ENCODE data around the gene ABCD1.
"Not testable (repeated sequence)": the region's sequence is repeated elsewhere in the genome, so short reads cannot be mapped to it uniquely, and the experiment has no call there.

The ABCD1 gene

DNA sequence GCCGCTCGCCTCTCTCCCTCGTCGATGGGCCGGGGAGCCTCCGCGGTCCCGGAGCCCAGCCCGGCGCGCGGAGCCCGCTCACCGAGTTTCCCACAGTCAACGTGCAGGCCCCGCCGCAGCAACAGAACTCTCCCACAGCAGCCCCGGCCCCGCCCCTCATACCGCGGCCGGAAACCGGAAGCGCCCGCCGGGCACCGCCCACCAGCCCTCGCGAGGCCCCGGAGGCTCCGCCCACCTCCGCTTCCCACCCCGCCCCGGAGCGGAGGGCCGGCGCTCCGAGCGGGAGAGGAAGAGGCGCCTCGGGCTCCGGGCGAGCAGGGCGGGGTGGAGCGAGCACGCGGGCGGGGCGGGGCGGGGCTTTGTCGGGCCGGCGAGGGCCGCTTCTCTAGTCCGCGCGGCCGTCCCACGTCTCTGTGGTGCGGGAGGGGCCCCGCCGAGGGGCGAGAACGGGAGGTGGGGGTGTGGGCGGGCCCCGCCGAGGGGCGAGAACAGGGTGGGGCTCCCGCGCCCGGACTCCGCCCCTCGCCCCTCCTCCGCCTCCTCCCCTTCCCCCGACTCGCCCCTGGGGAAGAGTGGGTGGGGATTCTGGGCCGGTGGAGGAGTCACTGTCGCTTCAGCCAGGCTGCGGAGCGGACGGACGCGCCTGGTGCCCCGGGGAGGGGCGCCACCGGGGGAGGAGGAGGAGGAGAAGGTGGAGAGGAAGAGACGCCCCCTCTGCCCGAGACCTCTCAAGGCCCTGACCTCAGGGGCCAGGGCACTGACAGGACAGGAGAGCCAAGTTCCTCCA is at the start of gene ABCD1, which contains the start of gene BCAP31:
Gene ABCD1, plus strand, starts transcription at position 605 of the 787 bp plus-strand sequence. CDS start 411 bp downstream, outside the sequence.
Gene BCAP31, minus strand, starts transcription at position 136 of the 787 bp plus-strand sequence. CDS start 1,143 bp downstream, outside the sequence.
- DNase-seq, result peak; percentile 25

DNA sequence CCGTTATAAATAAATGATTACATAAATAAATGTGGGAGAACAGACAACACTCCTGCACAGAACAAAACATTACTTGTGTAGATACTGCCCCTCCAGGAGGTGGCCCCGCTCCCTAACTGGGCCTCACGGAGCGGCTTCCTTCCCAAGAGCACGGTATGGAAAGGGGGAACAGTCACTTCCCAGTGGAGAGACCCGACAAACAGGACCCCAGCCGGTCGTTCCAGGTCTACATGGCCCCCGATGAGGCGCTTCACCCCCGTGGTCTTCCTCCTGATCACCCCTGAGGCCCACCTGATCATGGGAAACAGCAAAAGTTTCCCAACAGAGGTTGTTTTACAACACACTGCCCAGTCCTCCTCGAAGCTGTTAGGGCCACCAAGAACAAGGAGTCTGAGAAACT is 43.5 kb upstream of the ABCD1 start:
- no peak for DNase-seq

DNA sequence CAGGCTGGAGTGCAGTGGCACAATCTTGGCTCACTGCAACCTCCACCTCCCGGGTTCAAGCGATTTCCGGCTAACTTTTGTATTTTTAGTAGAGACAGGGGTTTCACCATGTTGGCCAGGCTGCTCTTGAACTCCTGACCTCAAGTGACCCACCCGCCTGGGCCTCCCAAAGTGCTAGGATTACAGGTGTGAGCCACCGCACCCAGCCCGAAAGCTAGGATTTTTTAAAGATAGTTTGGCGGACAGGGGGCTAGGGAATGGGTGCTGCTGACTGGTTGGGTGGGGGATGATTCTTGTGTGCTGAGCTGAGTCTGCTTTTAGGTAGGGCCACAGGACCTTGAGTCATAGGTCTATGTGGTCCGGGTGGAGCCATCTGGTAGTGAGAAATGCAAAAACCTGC is 41.2 kb upstream of the ABCD1 start:
- DNase-seq, result not testable (repeated sequence)

DNA sequence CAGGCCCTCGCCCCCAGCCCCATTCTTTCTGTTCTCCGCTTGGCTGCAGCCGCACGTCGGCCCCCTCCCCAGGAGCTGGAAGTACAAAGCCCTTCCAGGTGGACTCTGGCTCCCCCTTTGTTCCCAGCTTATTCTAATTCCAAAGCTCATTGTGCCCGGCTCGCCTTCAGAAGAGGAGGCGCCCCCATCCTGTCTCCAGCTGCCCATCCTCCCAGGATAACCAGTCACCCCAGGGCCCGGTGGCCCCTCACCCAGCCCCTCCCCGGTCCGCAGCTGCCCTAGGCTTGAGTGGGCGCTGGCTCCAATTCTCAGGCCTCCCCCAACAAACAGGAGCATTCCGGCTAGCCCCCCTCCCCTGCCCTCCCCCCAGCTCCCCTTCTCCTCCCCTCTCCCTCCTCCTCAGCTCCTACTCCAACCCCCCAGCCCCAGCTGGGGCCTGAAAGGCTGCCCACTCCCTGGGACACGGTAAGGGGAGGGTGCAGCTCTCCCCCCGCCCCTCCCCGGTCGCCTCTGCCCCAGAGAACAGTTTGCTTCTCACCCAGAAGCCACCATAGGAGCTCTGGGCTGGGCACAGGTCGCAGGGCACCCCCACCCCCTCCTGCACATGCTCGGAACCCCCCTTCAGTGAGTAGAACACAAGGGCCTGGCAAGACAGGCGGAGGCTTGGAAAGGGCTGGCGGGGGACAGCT is 40.0 kb upstream of the ABCD1 start:
- no peak for DNase-seq

DNA sequence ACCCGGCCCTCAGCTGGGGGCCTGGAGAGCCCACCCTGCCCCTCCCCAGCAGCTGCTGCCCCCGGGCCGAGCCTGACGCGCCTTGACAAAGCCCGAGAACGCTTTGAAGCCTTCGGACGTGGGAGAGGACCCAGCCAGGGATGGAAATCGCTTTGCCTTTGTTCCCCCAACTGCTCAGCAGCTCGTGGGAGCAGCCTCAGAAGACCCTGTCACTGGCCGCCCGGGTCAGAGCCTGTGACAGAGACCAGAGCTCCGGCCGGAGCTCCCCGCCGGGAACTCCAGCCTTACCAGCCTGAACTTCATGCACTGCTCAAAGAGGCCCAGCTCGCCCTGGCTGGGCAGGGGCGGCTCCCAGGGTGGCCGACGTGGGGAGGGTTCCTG is 39.5 kb upstream of the ABCD1 start:
- DNase-seq, result no peak

DNA sequence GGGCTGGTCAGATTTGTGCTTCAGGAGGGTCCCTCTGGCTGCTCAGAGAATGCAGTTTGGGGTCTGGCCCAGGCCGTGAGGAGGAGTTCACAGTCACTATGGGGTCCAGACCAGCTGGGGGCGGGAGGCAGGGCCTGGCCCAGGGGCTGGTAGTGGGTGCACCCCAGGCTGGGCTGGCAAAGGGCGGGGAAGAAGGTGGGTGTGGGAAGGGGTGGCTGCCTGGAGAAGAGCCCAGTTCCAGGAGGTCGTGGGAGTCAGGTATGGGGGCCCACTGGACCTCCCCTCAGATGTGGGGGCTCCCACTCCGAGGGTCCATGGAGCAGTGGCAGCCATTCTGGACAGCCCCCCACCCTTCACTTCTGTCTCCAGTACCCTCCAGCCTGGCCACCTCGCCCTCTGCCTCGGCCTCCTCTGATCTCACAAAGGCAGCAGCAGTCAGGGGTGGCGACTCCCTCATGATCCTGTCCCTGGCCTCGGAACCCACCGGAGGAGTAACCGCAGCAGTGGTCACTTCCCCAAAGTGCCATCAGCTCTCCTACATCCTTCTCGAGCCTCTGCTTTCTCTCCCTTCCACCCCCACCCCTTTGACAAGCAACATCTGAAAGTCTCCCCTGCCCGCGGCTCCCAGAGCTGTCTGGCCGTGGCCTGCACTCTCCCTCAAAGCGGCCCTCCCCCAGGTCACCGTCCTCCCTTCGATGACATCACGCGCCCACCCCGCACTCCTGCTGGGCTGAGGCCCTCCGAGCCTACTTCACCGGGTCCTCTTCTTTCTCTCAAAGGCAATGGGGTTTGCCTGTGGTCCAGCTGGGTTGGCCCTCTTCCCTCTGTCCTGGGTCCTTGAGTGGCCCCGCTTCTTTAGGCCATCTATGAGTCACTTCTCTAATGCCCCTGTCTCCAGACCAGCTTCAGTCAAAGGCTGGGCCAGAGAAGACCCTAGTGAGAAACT is 38.6 kb upstream of the ABCD1 start:
- DNase-seq, result no peak

DNA sequence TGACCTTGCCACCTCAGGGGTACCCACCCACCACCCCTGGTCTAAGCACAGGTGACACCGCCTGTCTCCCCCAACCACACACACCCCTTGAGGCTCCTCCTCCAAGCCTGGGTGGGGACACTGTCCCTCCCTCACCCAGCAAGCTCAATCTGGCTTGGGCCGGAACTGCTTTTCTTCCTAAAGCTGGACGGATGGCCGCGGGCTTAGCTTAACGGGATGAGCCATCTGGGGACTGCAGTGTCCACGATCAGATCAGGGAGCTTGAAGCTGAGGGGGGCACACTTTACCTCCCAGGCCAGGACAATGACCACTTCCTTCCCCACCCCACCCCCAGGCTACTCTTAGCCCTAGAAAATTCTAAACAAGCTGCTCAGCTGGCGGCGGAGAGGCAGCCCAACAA is 37.9 kb upstream of the ABCD1 start:
- DNase-seq, result no peak

DNA sequence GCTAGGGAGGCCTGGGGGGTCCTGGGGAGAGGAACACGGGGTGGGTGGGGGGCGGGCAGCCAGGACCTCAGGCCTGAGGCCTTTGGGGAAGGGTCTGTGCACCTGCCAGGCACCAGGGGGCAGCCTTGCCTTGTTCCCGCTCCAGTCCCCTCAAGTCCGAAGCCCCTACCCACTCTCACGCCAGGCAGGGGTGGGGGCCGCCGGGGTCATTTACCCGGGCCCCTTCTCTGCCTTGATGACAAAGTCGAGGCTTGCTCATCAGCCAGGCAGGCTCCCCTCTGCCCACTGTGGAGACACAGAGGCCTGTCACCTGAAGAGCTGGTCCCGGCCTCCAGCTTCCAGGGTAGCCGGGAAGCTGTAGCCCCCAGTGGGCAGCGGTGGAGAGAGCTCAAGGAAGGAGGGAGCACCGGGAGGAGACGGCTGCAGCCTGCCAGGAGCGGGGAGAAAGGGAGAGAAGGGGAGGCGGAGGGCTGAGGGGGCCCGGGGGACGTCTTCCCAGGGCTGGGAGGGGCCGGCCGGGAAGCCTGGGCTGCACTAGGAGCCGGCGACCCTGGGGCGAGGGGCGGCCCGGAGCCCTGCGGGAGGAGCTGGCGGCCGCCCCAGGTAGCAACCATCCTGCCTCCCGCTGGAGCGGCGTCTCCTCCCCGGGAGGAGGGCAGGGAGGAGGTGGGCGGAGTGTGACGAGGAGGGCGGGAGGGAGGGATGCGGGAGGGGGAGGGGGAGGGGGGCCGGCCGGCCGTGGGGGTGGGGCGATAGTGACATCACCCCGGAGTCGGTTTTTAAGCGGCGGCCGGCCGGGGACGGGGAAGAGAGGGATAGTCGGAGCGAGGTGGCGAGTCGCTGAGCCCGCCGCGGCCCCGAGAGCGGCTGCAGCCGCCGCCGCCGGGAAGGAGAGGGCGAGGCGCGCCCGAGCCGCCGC is 37.3 kb upstream of the ABCD1 start, which contains the start of gene SLC6A8:
Gene SLC6A8, plus strand, starts transcription at position 806 of the 919 bp plus-strand sequence. CDS start 649 bp downstream, outside the sequence.
- no peak for DNase-seq

DNA sequence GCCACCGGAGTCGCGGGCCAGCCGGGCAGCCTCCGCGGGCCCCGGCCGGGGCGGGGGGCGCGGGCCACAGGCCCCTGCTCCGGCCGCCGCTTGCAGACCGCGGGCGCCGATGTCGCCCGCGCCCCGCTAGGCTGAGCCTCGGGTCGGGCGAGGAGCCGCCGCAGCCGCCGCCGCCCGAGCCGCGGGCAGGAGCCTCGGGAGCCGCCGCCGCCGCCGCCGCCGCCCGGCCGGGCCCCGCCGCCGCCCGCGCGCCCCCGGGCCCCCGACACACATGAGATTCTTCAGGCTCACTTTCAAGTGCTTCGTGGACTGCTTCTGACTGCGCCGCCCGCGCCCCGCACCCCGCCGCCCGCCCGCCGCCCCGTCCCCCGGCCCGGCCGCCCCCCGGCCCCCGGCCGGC is 36.6 kb upstream of the ABCD1 start:
- no peak for DNase-seq

DNA sequence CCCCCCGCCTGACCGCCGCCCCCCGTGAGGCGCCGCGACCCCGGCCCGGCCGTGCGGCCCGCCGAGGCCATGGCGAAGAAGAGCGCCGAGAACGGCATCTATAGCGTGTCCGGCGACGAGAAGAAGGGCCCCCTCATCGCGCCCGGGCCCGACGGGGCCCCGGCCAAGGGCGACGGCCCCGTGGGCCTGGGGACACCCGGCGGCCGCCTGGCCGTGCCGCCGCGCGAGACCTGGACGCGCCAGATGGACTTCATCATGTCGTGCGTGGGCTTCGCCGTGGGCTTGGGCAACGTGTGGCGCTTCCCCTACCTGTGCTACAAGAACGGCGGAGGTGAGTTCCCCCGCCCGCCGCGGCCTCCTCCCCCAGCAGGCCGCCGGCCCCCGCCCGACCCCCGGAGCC is 36.1 kb upstream of the ABCD1 start:
- DNase-seq, result no peak

DNA sequence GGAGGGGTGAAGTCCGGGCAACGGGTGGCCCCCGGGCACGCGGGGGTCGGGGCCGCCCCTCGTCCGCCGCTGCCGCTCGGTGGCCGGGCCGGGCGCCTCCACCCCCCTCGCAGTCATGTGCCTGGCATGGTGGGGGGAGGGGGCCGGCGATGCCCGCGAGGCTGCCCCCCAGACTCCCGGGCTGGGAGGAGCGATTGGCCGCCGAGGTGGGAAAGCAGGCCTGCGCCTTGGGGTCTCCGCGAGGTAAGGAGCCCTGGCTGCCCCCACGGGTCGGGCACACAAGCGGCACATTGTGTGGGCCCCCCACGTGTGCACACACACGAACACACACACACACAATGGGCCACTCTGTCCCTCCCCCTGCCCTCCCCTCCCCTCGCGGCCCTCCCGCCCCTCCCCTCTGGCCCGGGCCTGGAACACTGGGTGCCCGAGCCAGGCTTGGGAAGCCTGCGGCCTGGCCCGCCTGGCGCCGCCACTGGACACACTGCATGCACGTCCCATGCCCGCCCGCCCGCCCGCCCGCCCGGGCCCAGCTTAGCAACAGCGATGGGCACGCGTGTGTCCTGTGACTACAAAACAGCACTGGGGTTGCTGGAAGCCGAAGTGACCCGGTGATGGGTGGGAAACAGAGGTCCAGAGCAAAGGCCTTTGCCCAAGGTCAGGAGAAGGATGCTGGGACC is 35.6 kb upstream of the ABCD1 start:
- DNase-seq, result no peak

DNA sequence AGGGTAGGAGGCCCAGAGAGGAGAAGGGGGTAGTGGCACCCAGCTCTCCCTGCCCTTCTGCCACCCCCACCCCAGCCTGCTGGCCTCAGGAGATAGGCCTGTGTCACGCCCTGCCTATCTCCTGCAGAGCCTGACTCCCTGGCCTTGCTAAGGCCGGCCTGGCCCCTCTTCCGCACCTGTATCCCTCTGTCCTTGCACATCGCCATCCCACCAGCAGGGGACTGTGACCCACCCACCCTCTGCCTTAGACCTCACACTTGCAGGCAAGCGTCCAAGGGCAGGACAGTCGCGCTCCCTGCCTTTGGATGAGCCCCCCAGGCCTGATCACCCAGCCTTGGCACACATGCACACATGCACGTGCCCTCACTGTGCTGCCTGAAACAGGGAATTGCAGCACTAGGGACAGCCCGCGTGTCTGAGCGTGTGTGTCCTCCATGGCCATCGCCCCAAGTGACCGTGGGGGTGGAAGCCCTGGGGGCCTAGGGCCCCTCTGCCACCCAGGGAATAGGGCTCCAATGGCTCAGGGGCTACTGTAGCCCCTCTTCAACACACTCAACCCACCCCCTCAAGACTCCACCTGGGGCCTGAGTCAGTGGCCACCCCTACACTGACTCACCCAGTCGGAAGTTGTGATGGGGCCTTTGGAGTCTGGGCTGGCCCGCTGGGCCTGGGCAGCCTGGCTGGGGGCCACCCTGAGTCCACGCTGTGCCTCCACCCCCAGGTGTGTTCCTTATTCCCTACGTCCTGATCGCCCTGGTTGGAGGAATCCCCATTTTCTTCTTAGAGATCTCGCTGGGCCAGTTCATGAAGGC is 34.8 kb upstream of the ABCD1 start:
- no peak for DNase-seq

DNA sequence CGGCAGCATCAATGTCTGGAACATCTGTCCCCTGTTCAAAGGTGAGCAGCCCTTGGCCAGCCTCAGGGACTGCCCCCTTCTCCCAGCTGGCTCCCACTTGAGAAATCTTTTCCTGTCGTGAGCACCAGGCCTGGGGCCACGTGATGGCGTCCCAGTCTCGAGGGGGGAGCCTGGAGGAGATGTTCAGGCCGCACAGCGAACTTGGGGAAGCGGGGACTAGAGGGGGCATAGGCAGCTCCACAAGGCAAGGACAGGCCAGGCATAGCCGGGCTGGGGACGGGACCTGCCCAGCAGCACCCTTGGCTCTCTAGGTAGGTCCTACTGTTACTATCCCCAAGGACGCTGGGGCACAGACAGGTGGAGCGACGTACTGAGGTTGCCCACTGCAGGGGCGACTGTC is 34.2 kb upstream of the ABCD1 start:
- no peak for DNase-seq

DNA sequence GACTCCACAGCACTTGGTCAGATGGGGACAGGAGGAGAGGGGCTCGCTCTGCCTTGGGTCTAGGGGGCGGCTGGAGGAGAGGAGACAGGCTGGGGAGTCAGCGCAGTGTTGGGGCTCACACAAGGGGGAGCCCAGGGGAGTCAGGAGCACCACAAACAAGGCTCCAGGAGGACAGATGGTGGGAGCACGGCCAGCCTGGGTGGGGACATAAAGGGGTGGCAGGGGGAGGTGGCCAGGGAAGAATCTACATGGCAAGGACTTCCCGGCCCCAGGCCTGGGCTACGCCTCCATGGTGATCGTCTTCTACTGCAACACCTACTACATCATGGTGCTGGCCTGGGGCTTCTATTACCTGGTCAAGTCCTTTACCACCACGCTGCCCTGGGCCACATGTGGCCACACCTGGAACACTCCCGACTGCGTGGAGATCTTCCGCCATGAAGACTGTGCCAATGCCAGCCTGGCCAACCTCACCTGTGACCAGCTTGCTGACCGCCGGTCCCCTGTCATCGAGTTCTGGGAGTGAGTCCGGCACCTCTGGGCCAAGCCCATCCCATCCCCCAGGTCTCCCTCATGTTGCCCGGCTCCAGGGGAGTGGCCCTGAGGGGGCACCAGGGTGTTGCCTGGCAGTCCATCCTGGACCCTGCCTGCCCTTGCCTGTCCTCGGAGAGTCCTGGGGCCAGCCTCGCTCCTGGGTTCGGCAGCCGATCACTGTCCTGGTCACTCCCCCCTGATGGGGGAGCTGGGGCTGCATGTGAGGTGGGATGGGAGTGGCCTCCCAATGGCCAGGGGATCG is 33.4 kb upstream of the ABCD1 start:
- DNase-seq, result not testable (repeated sequence)

DNA sequence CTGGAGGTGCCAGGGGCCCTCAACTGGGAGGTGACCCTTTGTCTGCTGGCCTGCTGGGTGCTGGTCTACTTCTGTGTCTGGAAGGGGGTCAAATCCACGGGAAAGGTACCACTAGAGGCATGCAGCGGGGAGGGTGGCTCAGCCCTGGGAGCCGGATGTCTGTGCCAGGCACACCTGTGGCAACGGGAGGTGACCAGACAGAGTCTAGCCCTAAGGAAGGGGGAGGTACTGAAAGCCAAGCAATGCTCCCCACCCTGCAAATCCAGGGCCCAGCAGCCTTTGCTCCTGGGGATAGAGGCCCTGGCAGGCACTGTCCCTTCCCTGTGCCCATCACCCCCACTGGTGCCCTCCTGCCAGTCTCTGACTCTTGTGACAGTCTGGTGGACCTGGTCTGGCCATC is 32.7 kb upstream of the ABCD1 start:
- DNase-seq, result no peak

DNA sequence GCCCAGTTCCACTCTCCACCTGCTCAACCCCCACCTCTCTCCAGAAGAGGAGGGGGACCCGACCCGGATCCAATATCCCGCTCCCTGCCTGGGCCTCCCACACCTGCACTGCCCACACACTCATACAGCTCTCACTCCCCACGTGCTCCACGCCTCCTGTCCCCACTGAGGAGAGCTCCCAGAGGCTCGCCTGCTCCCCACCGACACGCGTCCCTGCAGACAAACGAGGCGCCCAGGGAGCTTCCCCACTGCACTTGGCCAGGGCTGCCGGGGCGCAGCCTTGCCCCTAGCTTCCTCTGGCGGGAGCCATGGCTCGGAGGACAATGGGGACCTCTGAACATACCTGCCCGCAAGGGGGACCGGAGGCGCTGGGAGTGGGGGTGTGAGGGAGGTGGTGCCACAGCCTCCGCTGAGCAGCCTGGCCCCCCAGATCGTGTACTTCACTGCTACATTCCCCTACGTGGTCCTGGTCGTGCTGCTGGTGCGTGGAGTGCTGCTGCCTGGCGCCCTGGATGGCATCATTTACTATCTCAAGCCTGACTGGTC is 32.0 kb upstream of the ABCD1 start:
- DNase-seq, result no peak

DNA sequence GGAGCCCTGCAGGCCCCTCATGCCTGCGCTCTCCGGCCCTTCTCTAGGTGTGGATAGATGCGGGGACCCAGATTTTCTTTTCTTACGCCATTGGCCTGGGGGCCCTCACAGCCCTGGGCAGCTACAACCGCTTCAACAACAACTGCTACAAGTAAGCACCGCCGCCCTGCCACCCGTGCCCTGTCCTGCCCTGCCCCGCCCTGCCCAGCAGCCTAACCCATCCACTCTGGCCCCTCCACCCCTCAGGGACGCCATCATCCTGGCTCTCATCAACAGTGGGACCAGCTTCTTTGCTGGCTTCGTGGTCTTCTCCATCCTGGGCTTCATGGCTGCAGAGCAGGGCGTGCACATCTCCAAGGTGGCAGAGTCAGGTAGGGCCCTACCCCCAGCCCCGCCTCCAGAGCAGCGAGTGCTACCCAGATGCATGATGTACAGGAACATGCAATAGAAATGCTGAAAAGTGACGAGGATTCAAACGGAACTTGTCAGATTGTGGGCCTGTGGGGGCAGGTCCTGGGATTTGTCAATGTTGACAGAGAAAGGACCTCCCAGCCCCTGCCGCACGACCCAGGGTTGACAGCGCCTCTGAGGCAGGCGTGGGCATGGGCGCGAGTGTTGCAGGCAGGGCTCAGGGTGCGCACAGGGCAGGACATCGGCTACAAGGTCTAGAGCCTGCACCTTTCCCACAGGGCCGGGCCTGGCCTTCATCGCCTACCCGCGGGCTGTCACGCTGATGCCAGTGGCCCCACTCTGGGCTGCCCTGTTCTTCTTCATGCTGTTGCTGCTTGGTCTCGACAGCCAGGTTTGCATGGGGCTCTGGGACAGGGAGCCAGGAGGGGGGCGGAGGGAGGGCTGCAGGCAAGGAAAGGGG is 31.2 kb upstream of the ABCD1 start:
- no peak for DNase-seq

DNA sequence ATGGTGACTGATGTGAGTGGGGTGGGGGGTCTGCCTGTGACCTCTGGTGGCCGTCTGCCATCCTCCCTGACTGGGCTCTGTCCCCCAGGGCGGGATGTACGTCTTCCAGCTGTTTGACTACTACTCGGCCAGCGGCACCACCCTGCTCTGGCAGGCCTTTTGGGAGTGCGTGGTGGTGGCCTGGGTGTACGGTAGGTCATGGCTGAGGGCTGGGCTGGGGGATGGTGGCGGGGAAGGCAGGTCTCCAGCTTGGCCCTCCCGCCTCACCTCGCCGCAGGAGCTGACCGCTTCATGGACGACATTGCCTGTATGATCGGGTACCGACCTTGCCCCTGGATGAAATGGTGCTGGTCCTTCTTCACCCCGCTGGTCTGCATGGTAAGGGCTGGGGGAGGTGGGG is 30.4 kb upstream of the ABCD1 start:
- not testable (repeated sequence) for DNase-seq

Data from SHP77 treated with DMSO at 0.1 percent for 48 hours (cell line).